Measurements from ENCODE around the gene WDSUB1.

WDSUB1 gene

GRCh38 chr2:159230145-159230877, 56.2 kb downstream of the WDSUB1 start:
- TF ChIP-seq CTCF (IDR thresholded peaks at IDR 0.05; ENCODE audit: borderline replicate concordance, insufficient read depth, low read depth, low read length) = no peak
- no peak overlapping the region for H3K4me3 ChIP-seq (ENCODE audit: low read depth, low read length)

- TF ChIP-seq CTCF (IDR thresholded peaks at IDR 0.05; ENCODE audit: borderline replicate concordance, insufficient read depth, low read depth, low read length) = no peak
- H3K4me3 ChIP-seq (ENCODE audit: low read depth, low read length) = no peak overlapping the region
These were observed 56.9 kb downstream of the WDSUB1 start for GRCh38 chr2:159229476-159230144.

- H3K4me3 ChIP-seq (ENCODE audit: low read depth, low read length) = no peak overlapping the region
- TF ChIP-seq CTCF (IDR thresholded peaks at IDR 0.05; ENCODE audit: borderline replicate concordance, insufficient read depth, low read depth, low read length) = no peak
These were observed 58.4 kb downstream of the WDSUB1 start for GRCh38 chr2:159228081-159228581.

- no peak for TF ChIP-seq CTCF (IDR thresholded peaks at IDR 0.05; ENCODE audit: borderline replicate concordance, insufficient read depth, low read depth, low read length)
- no peak overlapping the region for H3K4me3 ChIP-seq (ENCODE audit: low read depth, low read length)
These were observed 59.0 kb downstream of the WDSUB1 start for GRCh38 chr2:159227467-159227866.

GRCh38 chr2:159226608-159227385, 59.7 kb downstream of the WDSUB1 start:
- no peak for TF ChIP-seq CTCF (IDR thresholded peaks at IDR 0.05; ENCODE audit: borderline replicate concordance, insufficient read depth, low read depth, low read length)

GRCh38 chr2:159226059-159226461, 60.4 kb downstream of the WDSUB1 start:
- no peak for TF ChIP-seq CTCF (IDR thresholded peaks at IDR 0.05; ENCODE audit: borderline replicate concordance, insufficient read depth, low read depth, low read length)
- H3K4me3 ChIP-seq (ENCODE audit: low read depth, low read length) = no peak overlapping the region

More at GRCh38 chr2:159226608-159227385, 59.7 kb downstream of the WDSUB1 start:
- no peak overlapping the region for H3K4me3 ChIP-seq (ENCODE audit: low read depth, low read length)

Data from GM12875 (cell line).